HUES64 (cell line): ENCODE results near the gene ITCH.

Experiments
- H3K27ac ChIP-seq: 2 replicates; pipeline ENCODE4 v1.7.0; 2013; ENCODE audit warnings: low read depth, low read length, inconsistent platforms
- H3K27me3 ChIP-seq: 2 replicates; pipeline ENCODE4 v1.6.1; 2013; ENCODE audit warnings: mild to moderate bottlenecking, low read length; ENCODE audit not compliant: insufficient read depth
- H3K36me3 ChIP-seq: 2 replicates; pipeline ENCODE4 v1.6.1; 2013; ENCODE audit warnings: mild to moderate bottlenecking, low read length; ENCODE audit not compliant: insufficient read depth
- H3K4me1 ChIP-seq: 2 replicates; pipeline ENCODE4 v1.6.1; 2013; ENCODE audit warnings: mild to moderate bottlenecking, low read length, moderate library complexity; ENCODE audit not compliant: insufficient read depth
- H3K4me3 ChIP-seq: 2 replicates; pipeline ENCODE4 v1.5.1; 2013; ENCODE audit warnings: mild to moderate bottlenecking, low read length, moderate library complexity
- H3K9ac ChIP-seq: 2 replicates; pipeline ENCODE4 v1.6.1; 2013; ENCODE audit warnings: mild to moderate bottlenecking, low read depth, low read length
- H3K9me3 ChIP-seq: 2 replicates; pipeline ENCODE4 v1.6.1; 2013; ENCODE audit warnings: low read depth, low read length; ENCODE audit not compliant: insufficient read depth
- WGBS: fragments of 150-250, 120-280 bp; methylation state at CpG from one replicate; pipeline ENCODE4 v1.1.7; 2013; ENCODE audit warnings: missing lambda C conversion rate; 5-methylcytosine and 5-hydroxymethylcytosine counted together

Gene ITCH

GRCh38 chr20:34526466-34526865, 163.4 kb downstream of the ITCH start:
- Histone ChIP-seq H3K27ac (no peak overlapping the region), H3K9ac (no peak overlapping the region), H3K36me3 (peaks cover 59% of the 10 kb centered on the region), H3K27me3 (no peaks in the 10 kb centered on the region), H3K4me1 (no peaks in the 10 kb centered on the region), H3K4me3 (no peak overlapping the region), H3K9me3 (no peaks in the 10 kb centered on the region)
- 97% methylated on average over 4 of the region's 5 CpGs for whole genome bisulfite sequencing

- Histone ChIP-seq H3K27ac (no peak overlapping the region), H3K36me3 (peaks cover 63% of the 10 kb centered on the region), H3K4me3 (no peak overlapping the region), H3K9me3 (no peaks in the 10 kb centered on the region), H3K4me1 (no peaks in the 10 kb centered on the region), H3K27me3 (no peaks in the 10 kb centered on the region), H3K9ac (no peak overlapping the region)
- 97% methylated on average over 10 of the region's 10 CpGs for WGBS
These were observed 163.9 kb downstream of the ITCH start for GRCh38 chr20:34527016-34527415.

- H3K9ac ChIP-seq = no peak overlapping the region
- H3K9me3 ChIP-seq = no peaks in the 10 kb centered on the region
- no peaks in the 10 kb centered on the region for H3K4me1 ChIP-seq
- H3K36me3 ChIP-seq = peaks cover 76% of the 10 kb centered on the region
- no peak overlapping the region for H3K4me3 ChIP-seq
- H3K27me3 ChIP-seq = no peaks in the 10 kb centered on the region
- WGBS = 97% methylated on average over 5 of the region's 5 CpGs
- no peak overlapping the region for H3K27ac ChIP-seq
These were observed 165.8 kb downstream of the ITCH start for GRCh38 chr20:34528921-34529297.

- Histone ChIP-seq H3K27me3 (no peaks in the 10 kb centered on the region), H3K27ac (no peak overlapping the region), H3K9me3 (no peaks in the 10 kb centered on the region), H3K4me3 (no peak overlapping the region), H3K9ac (no peak overlapping the region), H3K36me3 (peaks cover 79% of the 10 kb centered on the region), H3K4me1 (no peaks in the 10 kb centered on the region)
- WGBS = 95% methylated on average over 3 of the region's 3 CpGs
These were observed 166.7 kb downstream of the ITCH start for GRCh38 chr20:34529742-34530141.

GRCh38 chr20:34530342-34530741, 167.3 kb downstream of the ITCH start:
- no peaks in the 10 kb centered on the region for H3K9me3 ChIP-seq
- no peak overlapping the region for H3K9ac ChIP-seq
- no peaks in the 10 kb centered on the region for H3K4me1 ChIP-seq
- H3K4me3 ChIP-seq = no peak overlapping the region
- H3K36me3 ChIP-seq = peaks cover 82% of the 10 kb centered on the region
- WGBS = 94% methylated on average over 5 of the region's 5 CpGs
- H3K27me3 ChIP-seq = no peaks in the 10 kb centered on the region
- no peak overlapping the region for H3K27ac ChIP-seq

- H3K36me3 ChIP-seq = peaks cover 82% of the 10 kb centered on the region
These were observed 168.7 kb downstream of the ITCH start for GRCh38 chr20:34531608-34532265.

GRCh38 chr20:34532320-34532719, 169.2 kb downstream of the ITCH start:
- H3K36me3 ChIP-seq = peaks cover 78% of the 10 kb centered on the region
- no peaks in the 10 kb centered on the region for H3K27me3 ChIP-seq
- 97% methylated on average over 8 of the region's 8 CpGs for WGBS
- no peaks in the 10 kb centered on the region for H3K9me3 ChIP-seq
- H3K9ac ChIP-seq = no peak overlapping the region
- H3K4me3 ChIP-seq = no peak overlapping the region
- H3K27ac ChIP-seq = no peak overlapping the region
- no peaks in the 10 kb centered on the region for H3K4me1 ChIP-seq

More at GRCh38 chr20:34531608-34532265, 168.7 kb downstream of the ITCH start:
- Histone ChIP-seq H3K27ac (no peak overlapping the region), H3K9me3 (no peaks in the 10 kb centered on the region), H3K27me3 (no peaks in the 10 kb centered on the region), H3K9ac (no peak overlapping the region), H3K4me1 (no peaks in the 10 kb centered on the region), H3K4me3 (no peak overlapping the region)
- WGBS = 93% methylated on average over 8 of the region's 8 CpGs

- 94% methylated on average over 7 of the region's 7 CpGs for WGBS
- Histone ChIP-seq H3K4me1 (no peaks in the 10 kb centered on the region), H3K36me3 (peaks cover 77% of the 10 kb centered on the region), H3K4me3 (no peak overlapping the region), H3K9ac (no peak overlapping the region), H3K27me3 (no peaks in the 10 kb centered on the region), H3K27ac (no peak overlapping the region), H3K9me3 (no peaks in the 10 kb centered on the region)
These were observed 169.7 kb downstream of the ITCH start for GRCh38 chr20:34532756-34533155.

GRCh38 chr20:34534391-34535165, 171.5 kb downstream of the ITCH start:
- H3K4me3 ChIP-seq = no peak overlapping the region
- no peaks in the 10 kb centered on the region for H3K4me1 ChIP-seq
- H3K27me3 ChIP-seq = no peaks in the 10 kb centered on the region
- H3K9ac ChIP-seq = no peak overlapping the region
- H3K36me3 ChIP-seq = peaks cover 69% of the 10 kb centered on the region
- H3K9me3 ChIP-seq = no peaks in the 10 kb centered on the region
- 96% methylated on average over 15 of the region's 15 CpGs for WGBS
- H3K27ac ChIP-seq = no peak overlapping the region

GRCh38 chr20:34535301-34535840, 172.3 kb downstream of the ITCH start:
- no peak overlapping the region for H3K9ac ChIP-seq
- H3K27ac ChIP-seq = no peak overlapping the region
- H3K4me1 ChIP-seq = no peaks in the 10 kb centered on the region
- WGBS = 96% methylated on average over 15 of the region's 15 CpGs
- peaks cover 68% of the 10 kb centered on the region for H3K36me3 ChIP-seq
- H3K4me3 ChIP-seq = no peak overlapping the region
- no peaks in the 10 kb centered on the region for H3K27me3 ChIP-seq
- H3K9me3 ChIP-seq = no peaks in the 10 kb centered on the region

- no peak overlapping the region for H3K9ac ChIP-seq
- H3K9me3 ChIP-seq = no peaks in the 10 kb centered on the region
- H3K4me3 ChIP-seq = no peak overlapping the region
- WGBS = 96% methylated on average over 2 of the region's 2 CpGs
- no peaks in the 10 kb centered on the region for H3K4me1 ChIP-seq
- H3K27ac ChIP-seq = no peak overlapping the region
- H3K36me3 ChIP-seq = peaks cover 69% of the 10 kb centered on the region
- H3K27me3 ChIP-seq = no peaks in the 10 kb centered on the region
These were observed 172.8 kb downstream of the ITCH start for GRCh38 chr20:34535857-34536256.
